OCI-M2 (cell line): ENCODE measurements around the gene PLEKHA5.

Experiments used
- DNase-seq: peaks from one replicate; lab custom pipeline; 2025; ENCODE audit not compliant: unreplicated experiment; lab: John Stamatoyannopoulos, UW

Gene PLEKHA5

DNA sequence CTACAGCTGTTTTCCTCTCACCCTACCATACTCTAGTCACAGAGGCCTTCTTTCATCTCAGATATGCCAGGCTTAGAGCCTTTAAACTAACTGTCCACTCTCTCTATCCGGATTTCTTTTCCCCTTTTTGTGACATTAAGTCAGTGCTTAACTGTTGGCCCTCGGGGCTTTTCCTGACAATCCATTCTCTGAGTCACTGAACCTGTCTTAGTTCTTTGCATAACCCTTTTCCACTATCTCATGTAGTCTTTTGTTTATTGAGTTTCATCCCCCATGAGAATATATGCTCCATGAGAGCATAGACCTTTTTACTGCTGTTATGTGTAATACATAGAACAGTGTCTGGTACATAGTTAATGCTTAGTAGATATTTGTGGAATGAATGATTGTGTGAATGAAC, 68.7 kb downstream of the PLEKHA5 start:
- no peak for DNase-seq

DNA sequence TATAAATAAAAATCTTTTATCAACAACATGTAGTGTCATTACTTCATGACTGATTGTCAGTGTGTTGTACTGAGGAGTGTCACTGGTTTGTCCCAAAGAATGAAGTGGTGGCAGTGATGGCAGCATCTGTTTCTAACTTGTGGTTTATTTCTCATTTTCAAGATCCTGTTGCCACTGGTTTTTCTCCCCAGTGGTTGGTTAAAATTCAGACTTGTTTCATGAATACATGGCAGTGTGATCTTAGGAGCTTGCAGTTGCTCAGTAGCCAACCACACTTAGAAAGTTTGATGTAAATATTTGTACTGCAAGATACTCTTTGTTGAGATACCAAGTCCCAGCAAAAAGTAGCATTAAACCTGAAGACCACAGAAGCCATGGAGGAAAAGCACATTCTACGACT, 69.8 kb downstream of the PLEKHA5 start:
- no peak for DNase-seq

DNA sequence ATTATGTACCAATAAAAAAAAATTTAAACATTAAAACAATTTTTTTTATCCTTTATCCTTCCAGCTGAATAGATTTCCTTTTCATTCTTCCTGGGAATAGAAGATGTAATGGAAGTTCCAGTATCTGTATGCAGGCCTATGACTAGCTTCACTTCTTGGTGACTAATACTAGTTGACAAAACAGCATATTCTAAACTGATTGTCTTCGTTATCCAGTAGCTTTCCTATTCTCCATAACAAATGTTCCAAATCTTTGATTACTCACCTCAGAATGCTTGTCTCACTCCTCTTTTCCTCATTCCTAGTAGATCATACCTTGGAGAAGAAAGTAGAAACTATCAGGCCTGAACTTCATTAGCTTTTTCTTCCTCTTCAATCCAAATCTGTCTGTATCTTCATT, 70.7 kb downstream of the PLEKHA5 start:
- no peak for DNase-seq

DNA sequence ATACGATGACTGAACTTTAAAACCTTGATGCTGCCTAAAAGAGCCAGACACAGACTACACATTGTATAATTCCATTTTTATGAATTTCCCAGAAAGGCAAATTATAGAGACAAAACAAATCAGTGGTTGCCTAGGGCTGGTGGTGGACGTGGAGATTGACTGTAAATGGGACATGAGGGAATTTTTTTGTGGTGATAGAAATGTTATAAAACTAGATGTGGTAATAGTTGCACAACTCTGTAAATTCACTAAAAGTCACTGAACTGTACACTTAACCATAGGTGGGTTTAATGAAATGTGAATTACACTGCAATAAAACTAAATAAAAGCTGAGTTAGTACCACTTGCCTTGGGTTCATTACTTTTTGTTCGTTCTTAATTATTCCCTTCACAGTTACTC, 72.1 kb downstream of the PLEKHA5 start:
- no peak for DNase-seq

DNA sequence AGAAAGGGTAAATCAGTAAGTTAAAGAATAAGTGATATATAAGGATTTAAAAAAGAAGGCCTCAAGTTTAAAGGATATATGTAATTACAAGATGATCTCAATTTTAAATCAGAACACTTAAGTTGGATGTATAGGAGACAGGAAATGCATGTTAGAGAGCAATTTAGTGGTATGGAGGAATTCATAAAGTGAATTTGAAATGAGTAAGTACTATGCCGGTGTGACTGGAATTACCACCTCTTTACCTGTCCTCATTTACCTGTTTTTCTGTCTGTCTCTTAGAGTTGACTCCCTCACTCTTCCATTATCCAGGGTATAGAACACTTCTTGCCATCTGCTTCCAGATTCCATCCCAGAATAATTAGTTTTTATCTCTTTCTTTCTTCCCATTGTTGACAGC, 73.5 kb downstream of the PLEKHA5 start:
- DNase-seq = no peak

DNA sequence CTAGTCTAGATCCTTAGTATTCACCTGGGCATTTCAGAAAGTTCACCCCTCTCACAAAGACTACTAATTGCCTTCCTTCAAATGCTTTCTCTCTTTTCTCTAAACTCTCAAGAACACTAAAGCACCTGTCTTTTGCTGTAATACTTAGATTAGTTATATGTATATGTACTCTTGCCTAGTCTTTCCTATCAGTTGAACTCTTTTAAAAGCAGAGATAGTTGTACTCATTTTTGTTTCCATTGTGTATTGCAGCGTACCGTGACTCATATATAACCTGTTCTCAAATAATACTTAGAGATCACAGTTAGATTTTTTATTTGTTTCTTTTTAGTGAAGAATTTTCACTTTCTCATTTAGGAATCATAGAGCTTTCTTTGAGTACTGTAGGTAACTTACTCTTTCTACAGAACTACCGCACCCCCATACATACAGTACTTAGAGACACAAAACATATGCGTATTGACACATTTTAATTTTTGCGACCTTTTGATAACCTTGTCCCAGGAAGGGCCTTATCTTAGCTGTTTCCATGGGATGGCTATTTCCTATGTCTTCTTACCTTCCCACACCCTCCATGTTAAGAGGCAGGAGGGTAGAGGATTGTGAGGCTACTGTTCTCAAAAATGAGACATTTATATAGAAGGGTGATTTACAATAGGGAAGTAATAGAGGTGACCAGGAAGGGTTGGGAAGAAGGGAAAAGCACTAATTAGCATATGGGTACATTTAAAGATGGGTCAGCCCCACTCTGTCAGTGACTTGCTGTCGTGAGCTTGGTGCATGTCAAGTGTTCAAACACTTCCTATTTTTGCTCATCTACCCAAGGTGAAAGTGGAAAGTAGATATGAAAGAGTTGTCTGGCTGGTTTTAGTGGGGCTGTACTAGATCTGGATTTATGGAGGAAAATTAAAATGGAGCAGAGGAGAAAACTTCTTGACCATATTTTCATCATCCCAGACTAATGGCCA, 74.3 kb downstream of the PLEKHA5 start:
- no peak for DNase-seq

DNA sequence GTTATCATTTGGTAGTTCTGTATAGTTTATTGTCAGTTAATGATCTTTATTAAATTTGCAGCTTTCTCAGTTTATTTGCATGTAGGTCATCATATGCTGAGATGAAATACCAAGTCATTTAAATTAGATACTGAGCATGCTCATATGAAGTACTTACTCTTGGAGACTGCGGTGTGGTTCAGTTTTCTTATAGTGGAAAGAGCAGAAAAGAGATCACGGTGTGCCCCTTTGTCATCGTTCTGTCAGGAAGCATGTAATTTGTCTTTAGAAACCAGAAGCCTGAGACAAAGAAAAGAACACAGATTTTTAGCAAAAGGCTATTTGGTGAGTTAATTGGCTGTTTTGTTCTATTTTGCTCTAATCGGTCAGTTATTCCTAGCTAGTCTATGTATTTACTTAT, 75.6 kb downstream of the PLEKHA5 start:
- no peak for DNase-seq

DNA sequence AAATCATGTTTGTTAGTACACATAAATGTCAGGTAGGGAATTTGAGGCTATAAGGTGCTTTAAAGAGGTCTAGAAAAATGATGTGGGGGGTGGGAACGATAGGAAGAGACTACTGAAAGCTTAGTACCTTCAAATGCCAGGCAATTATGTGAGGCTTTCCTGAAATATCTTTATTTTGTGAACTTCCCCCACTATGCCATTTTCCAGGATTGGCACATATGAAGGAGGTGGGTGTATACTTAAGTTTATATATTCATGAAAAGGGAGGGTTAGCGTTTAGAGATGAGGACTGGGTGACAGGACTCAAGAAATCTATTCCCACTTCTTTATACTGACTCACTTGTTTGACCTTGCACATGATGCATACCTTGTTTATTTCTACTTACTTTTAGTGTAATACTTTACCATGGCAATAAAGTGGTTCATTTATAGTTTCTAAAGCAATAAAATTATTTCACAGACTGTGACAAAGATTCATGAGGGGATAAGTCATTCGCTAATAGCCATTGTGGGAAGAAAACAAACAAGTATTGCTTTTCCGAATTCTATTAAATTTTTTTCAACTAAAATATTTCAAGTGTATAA, 77.1 kb downstream of the PLEKHA5 start:
- no peak for DNase-seq

DNA sequence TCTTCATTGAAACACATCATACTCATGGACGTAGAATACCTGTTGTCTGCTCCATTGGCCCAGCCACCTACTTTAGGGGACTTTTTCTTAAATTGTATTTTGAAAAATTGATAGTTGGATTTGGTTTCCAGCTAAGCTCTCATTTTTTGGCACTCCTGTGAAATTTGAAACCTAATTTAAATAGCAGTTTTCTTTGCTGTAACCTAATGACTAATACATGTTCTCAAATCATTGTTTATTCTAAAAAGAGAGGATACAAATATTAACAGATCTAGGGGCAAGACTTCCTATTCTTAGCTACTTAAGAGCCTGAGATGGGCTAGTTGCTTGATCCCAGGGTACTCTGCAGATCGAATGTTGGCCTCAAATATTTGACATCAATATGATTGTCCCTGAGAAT, 78.9 kb downstream of the PLEKHA5 start:
- DNase-seq = no peak

DNA sequence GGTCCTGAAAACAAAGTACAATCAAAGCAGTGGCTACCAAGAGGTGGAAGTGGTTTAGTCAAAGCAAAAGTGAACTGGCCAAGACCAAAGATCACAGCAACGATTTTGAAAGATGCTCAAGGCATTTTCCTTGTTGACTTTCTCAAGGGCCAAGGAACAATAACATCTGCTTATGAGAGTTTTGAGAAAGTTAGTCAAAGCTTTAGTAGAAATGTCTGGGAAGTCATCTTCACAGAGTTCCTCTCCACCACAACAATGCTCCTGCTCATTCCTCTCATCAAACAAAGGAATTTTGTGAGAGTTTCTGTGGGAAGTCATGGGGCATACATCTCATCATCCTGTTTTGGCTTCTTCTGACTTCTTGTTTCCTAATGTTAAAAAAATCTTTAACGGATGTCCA, 80.1 kb downstream of the PLEKHA5 start:
- DNase-seq = no peak

DNA sequence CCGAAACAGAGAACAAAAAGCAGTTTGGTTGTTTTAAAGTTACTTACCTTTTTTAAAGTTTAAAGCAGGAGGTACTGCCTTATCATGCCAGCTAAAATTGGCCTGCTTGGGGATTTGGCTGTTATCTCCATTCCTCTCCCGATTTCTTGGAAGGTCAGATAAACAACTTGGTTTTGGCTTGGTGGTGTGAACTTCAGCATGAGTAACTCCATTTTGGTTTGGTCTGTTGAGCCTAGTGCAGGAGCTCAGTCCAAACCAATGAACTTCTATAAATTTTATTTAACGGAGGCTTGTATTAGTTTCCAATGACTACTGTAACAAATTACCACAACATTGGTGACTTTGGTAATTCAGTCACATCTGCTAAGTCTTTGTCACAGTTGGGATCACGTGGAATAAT, 82.3 kb downstream of the PLEKHA5 start:
- DNase-seq = no peak

DNA sequence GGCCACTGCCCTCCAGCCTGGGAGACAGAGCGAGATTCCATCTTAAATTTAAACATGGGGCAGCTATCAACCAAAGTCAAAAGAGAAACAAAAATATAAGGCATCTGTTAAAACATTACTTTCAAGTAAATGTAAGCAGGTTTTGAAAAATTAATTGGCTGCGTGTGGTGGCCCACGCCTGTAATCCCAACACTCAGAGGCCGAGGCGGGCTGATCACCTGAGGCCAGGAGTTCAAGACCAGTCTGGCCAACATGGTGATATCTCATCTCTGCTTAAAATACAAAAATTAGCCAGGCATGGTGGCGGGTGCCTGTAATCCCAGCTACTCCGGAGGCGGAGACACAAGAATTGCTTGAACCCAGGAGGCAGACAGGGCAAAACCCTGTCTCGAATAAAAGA, 82.7 kb downstream of the PLEKHA5 start:
- no peak for DNase-seq

DNA sequence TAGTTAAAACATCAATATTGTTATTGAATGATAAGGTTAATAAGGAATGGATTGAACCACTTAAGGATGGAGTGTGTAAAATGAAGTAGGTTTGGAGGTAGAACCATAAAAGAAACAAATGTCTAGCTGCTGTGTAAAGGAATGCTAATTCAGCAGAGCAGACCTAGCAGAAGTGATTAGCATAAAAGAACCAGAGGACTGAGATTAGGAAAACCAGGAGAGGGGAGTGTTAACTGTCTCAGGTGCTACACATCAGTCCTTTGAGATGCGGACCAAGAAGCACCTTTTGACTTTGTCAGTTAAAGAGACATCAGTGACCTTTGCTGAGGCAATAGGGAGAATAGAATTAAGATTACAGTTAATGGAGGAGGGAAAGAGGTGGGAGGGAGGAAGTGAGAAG, 84.5 kb downstream of the PLEKHA5 start:
- DNase-seq = no peak

DNA sequence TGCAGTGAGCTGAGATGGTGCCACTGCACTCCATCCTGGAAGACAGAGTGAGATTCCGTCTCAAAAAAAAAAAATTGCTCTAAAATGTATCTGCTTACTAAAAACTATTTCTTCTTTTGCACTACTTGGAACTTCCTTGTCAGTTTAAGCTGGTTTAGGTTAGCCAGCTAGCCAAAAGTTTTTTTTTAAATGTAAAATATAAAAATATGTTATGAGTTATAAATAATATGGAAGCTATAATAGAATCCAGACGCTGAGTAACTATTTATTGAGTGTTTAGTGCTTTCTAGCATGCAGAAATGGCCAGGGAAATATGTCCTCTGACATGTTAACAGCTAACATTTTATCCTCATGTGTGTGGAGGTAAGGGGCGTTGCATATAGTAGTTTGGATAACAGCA, 85.6 kb downstream of the PLEKHA5 start:
- no peak for DNase-seq

DNA sequence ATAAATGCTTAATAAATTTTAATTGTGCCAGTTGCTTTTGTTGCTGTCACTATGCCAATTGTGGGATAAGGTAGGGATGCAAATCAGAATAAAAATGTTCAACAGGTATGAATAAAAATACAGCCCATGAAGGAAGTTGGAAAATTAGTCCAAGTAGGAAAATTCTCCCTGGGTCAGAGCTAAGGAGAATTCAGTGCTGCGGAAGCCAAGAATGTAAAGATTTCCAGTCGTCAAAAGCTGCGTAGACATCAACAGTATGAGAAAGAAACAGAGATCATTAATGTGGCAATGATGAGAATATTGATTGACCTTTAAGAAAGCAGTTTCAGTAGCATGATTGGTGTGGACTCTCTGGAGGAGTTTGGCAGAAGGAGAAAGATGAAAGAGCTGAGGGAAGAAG, 87.9 kb downstream of the PLEKHA5 start:
- DNase-seq = no peak

DNA sequence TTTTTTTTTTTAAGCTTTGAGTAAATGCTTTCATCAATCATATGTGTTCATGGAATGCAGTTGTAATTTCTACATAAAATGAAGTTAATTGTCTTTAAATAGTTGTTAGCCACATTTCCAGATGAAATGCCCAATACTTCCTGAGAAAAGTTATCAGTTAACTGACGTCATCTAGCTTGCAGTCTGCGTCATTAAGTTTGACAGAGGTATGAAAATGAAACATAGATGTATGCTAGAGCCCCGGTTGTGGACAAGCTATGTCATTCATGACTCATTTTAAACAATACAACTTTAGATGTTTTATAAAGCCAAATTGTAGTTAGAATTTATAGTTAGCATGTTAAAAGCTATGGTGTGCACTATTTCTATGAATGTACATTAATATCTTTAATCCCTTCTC, 90.7 kb downstream of the PLEKHA5 start:
- no peak for DNase-seq

DNA sequence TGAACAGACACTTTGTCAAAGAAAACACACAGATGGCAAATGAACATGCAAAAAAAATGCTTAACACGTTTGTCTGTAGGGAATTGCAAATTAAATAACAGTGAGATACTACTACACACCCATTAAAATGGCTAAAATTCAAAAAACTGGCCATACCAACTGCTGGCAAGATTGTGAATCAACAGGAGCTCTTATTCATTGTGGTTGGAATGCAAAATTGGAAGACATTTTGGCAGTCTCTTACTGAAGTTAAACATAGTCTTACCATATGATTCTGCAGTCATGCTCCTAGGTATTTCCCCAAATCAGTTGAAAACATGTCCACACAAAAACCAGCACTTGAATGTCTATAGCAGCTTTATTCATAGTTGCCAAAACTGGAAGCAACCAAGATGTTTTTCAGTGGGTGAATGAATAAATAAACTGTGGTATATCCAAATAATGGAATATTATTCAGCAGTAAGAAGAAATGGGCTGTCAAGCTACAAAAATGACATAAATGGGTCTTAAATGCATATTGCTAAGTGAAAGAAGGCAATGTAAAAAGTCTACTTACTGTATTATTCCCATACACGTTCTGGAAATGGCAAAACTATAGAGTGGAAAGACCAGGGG, 91.4 kb downstream of the PLEKHA5 start:
- no peak for DNase-seq

DNA sequence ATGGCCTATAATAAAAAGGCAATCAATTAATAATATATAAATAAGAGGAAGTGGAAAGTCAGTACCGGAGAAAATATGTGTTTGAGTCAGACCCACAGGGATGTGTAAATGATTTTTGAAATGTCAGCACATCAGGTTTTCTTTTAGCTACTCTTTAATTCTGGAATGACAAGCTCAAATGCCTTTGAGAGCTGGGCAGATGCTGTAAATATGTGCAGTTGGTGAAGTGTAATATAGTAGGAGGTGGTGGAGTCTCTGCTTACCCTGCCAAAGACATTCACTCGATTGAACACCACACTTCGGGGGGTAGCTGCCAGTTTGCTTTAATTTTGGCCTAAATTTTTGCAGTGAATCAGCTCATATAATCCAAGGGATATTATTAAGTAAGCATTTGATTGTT, 93.0 kb downstream of the PLEKHA5 start:
- no peak for DNase-seq

DNA sequence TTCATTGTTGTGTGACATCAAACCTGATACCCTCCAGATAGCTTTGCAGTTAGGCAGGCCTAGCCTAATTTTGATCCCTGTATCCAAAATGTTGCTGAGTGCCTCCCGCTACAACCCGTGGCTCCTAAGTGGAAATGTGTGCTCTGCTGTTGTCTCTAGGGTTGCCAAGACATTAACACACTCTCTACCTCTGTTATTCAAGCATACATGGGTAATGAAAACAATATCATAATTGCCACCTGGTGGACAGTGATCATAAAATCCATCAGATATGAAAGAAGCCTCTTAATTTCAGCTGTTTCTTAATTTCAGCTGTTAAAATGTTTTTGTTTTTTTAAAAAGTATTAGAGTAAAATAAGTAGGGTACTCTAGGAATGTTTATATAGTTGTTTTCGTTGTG, 93.5 kb downstream of the PLEKHA5 start:
- DNase-seq = no peak

DNA sequence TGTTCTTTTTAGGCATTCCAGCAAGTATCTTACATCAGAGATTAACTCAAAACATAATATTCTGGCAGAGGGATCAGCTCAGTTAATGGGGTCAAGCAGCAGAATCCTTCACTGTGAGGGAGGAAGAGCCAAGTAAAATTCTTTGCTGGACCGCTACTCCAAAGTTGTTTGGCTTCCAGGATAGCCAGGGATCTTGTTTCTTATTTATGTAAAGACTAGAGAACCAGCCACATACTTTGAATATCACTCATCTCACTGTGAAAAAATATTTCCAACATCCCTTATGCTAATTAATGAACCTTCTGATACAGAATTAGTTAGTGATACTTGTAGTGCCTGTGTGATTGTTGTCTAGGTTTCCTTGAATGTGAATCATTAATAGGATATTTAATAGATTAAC, 94.2 kb downstream of the PLEKHA5 start:
- no peak for DNase-seq

DNA sequence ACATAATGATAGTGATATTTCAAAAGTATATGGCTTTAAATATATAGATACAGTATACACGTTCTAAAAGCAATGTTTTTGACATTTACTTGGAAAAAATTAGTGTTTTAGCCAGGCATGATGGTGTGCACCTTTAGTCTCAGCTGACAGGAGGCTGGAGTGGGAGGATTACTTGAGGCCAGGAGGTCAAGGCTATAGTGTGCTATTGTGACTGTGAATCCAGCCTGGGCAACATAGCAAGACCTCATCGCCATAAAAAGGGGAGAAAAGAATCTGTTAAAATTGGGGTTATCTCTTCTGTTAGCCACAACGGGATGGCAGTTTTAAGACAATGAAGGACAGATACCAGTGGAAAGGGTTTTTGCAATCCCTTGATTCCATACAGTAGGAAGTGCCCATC, 95.2 kb downstream of the PLEKHA5 start:
- no peak for DNase-seq

DNA sequence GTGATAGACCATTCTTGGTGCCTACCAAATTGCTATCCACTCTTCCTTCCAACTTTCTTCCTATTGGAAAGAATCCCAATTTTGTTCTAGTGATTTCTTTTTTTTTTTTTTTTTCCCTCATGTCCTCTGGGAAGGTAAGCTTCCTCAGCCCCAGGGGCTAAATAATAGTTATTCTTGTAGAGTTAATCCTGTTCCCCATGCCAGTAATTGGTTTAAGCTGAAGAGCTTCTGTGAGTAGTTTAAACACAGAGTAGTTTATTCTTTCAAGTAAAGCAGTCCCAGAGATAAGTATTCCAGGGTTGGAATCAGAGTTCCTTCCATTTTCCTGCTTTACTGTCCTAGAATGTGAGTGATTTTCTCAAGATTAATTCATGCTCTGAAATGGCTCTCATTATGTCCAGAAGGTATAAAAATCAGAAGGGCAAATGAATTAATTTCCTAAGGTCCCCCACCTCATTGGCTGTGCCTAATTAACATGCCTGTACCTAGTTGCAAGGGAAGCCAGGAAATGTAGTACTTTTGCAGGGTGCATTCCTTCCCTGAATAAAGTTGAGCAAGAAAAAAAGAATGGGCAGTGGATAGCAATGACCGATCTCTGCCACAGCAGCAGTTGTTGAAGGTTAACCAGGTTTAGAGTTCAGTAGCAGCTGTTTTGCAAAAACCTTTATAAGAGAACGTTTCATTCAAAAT, 97.8 kb downstream of the PLEKHA5 start:
- DNase-seq = no peak
